Tibial nerve (tissue), 4 donors: Measurements from ENCODE around the gene VGLL2. TPM values are rescaled to one million over a fixed set of nuclear protein-coding genes. Genes with fewer than 3 reads are reported as not detected.

Source experiments
- DNase-seq, 2 donors: peaks; one replicate each; pipeline ENCODE4 v3.0.0-alpha.2; 2019; ENCODE audit warnings: low spot score in 2 of 2
- H3K27ac ChIP-seq, 4 donors: fragments of 200-600 bp; sonication (generic) in 3 of 4; one replicate each; pipeline ENCODE4 v1.5.1; 2017 to 2019; ENCODE audit warnings: mild to moderate bottlenecking in 1 of 4
- H3K27me3 ChIP-seq, 2 donors: fragments of 200-600 bp; sonication (generic) in 1 of 2; one replicate each; pipeline versions ENCODE4 v1.5.1 to v1.6.0; 2017 to 2019
- H3K36me3 ChIP-seq, 3 donors: fragments of 200-600 bp; sonication (generic); one replicate each; pipeline ENCODE4 v1.5.1; 2018 to 2019
- H3K4me1 ChIP-seq, 4 donors: fragments of 200-600 bp; sonication (generic) in 3 of 4; one replicate each; pipeline ENCODE4 v1.5.1; 2017 to 2019
- H3K4me3 ChIP-seq, 4 donors: fragments of 200-600 bp; sonication (generic) in 3 of 4; one replicate each; pipeline ENCODE4 v1.5.1; 2017 to 2019; ENCODE audit warnings: mild to moderate bottlenecking in 1 of 4, moderate library complexity in 1 of 4
- H3K9me3 ChIP-seq, 4 donors: fragments of 200-600 bp; sonication (generic) in 3 of 4; one replicate each; pipeline ENCODE4 v1.5.1; 2017 to 2019
- EP300 ChIP-seq, 2 donors: sonication (generic); formaldehyde crosslinking; IDR thresholded peaks; one replicate each; pipeline ENCODE4 v1.6.1; 2017; ENCODE audit warnings: antibody characterized with exemption in 2 of 2, mild to moderate bottlenecking in 1 of 2
- POLR2A ChIP-seq, 2 donors: fragments of 450-650 bp; IDR thresholded peaks; one replicate each; pipeline ENCODE4 v1.6.1; 2017; ENCODE audit warnings: antibody characterized with exemption in 2 of 2, mild to moderate bottlenecking in 2 of 2, moderate library complexity in 2 of 2
- WGBS, 2 donors: methylation state at CpG; one replicate each; pipeline ENCODE4 v1.1.5; 2018; 5-methylcytosine and 5-hydroxymethylcytosine counted together
- total RNA-seq, 4 donors: library from RNA; depleted of rRNA; stranded (reverse); fragments of >200 nt; gene quantifications; one replicate each; pipeline ENCODE4 v1.1.0, GENCODE V29; 2016
- TF ChIP-seq, protein P1 (sequence below), 5 experiments: fragments of 200-600 bp in 3 of 5; fragments of 450-650 bp in 2 of 5; sonication (generic) in 3 of 5; IDR thresholded peaks; one replicate each; pipeline ENCODE4 v1.5.1; 2016 to 2019; ENCODE audit warnings: antibody characterized with exemption in 5 of 5, mild to moderate bottlenecking in 3 of 5, moderate library complexity in 2 of 5

VGLL2 gene
- total RNA-seq, 4 donors from 2014 or later = not detected

DNA sequence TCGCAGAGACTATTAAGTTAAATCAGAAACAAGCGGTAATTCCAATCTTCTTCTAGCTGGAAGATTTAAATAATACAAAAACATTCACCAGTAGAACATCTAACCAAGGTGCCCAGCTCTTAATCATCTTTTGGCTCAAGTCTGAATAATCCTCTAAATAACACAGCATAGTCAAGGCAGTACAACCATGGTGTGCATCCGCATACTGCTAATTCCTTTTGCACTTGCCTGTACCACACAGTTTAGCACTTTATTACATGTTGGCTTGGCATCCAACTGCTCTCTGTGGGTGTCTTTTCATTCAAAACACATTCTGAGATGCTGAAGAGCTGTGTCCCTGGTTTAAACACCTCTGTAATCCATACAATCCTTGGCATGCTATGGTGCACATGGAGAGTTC, 42.3 kb downstream of the VGLL2 start:
- Histone ChIP-seq H3K4me3 (no peak overlapping the region), H3K36me3 (no peaks in the 10 kb centered on the region), H3K4me1 (no peaks in the 10 kb centered on the region), H3K27ac (no peak overlapping the region), H3K27me3 (no peaks in the 10 kb centered on the region), H3K9me3 (no peaks in the 10 kb centered on the region)
- no peak for DNase-seq
- TF ChIP-seq, protein P1, sequence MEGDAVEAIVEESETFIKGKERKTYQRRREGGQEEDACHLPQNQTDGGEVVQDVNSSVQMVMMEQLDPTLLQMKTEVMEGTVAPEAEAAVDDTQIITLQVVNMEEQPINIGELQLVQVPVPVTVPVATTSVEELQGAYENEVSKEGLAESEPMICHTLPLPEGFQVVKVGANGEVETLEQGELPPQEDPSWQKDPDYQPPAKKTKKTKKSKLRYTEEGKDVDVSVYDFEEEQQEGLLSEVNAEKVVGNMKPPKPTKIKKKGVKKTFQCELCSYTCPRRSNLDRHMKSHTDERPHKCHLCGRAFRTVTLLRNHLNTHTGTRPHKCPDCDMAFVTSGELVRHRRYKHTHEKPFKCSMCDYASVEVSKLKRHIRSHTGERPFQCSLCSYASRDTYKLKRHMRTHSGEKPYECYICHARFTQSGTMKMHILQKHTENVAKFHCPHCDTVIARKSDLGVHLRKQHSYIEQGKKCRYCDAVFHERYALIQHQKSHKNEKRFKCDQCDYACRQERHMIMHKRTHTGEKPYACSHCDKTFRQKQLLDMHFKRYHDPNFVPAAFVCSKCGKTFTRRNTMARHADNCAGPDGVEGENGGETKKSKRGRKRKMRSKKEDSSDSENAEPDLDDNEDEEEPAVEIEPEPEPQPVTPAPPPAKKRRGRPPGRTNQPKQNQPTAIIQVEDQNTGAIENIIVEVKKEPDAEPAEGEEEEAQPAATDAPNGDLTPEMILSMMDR (IDR thresholded peaks at IDR 0.05) = no peak
- TF ChIP-seq EP300 (IDR thresholded peaks at IDR 0.05) (no peak), POLR2A (IDR thresholded peaks at IDR 0.05) (no peak)
- WGBS, 2 donors = 67 to 89% methylated on average over 3 of the region's 3 CpGs

DNA sequence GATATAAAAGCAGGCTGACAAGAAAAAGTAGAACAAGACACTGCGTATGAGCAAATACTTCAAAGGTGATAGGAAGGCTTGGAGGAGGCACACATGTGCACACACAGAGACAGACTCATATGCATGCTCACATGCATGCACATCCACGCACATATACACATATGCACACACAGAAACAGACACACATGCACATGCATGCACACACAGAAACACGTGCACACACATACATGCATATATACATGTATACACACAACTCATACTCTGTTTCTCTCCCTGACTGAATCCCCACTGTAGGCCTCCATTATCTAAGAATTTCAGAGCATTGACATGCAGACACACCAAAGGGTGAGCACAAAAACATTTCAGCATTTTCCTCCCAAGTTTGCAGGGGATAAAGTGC, 43.7 kb downstream of the VGLL2 start:
- Histone ChIP-seq H3K4me3 (no peak overlapping the region), H3K27ac (no peak overlapping the region), H3K36me3 (no peaks in the 10 kb centered on the region), H3K9me3 (no peaks in the 10 kb centered on the region), H3K4me1 (no peaks in the 10 kb centered on the region), H3K27me3 (no peaks in the 10 kb centered on the region)
- DNase-seq = no peak
- TF ChIP-seq EP300 (IDR thresholded peaks at IDR 0.05) = no peak
- no peak for TF ChIP-seq POLR2A (IDR thresholded peaks at IDR 0.05)
- TF ChIP-seq, protein P1 (IDR thresholded peaks at IDR 0.05) = no peak
- WGBS, 2 donors = 83 to 88% methylated on average over 3 of the region's 3 CpGs

DNA sequence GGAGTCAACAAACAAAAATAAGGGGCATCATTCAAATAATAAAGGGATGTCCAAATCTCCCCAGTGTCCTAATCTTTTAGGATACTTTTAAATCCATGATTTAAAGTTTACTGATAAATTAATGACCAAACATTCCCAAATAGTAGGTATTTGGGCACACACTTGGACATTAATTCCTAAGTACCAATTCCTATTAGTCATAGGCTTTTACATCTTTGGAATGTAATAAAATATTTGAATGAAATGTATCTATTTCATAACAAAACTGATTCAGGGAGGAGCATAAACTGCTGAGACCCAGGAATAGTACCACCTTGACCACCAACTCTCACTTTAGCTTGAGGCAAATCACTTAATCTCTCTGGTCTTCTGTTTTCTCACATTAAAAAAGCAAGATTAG, 44.3 kb downstream of the VGLL2 start:
- Histone ChIP-seq H3K27me3 (no peaks in the 10 kb centered on the region), H3K4me1 (no peaks in the 10 kb centered on the region), H3K27ac (no peak overlapping the region), H3K4me3 (no peak overlapping the region), H3K9me3 (no peaks in the 10 kb centered on the region), H3K36me3 (no peaks in the 10 kb centered on the region)
- TF ChIP-seq EP300 (IDR thresholded peaks at IDR 0.05) (no peak), POLR2A (IDR thresholded peaks at IDR 0.05) (no peak)
- TF ChIP-seq, protein P1 (IDR thresholded peaks at IDR 0.05) = no peak
- no peak for DNase-seq

DNA sequence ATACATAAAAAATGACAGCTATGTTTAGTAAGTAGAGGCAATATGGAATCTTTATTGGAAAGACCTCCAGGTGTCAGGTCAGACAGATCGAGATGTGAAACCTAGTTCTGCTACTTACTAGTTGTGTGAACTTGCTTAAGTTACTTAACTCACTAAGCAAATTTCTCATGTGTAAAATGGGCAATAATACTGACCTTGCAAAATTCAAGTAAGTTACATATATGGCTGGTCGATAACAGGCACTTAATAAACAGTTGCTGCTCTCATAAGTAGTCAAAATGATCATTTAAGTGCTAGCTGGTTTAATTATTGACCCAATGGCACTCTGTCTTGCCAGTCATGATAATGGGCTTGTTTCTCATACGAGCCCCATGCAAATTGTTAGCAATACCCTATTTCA, 46.0 kb downstream of the VGLL2 start:
- no peaks in the 10 kb centered on the region for H3K27me3 ChIP-seq
- DNase-seq = no peak
- TF ChIP-seq EP300 (IDR thresholded peaks at IDR 0.05) = no peak
- no peak for TF ChIP-seq POLR2A (IDR thresholded peaks at IDR 0.05)
- TF ChIP-seq, protein P1 (IDR thresholded peaks at IDR 0.05) = no peak
- H3K9me3 ChIP-seq = no peaks in the 10 kb centered on the region
- WGBS, 2 donors = 74 to 77% methylated on average over 3 of the region's 3 CpGs
- H3K36me3 ChIP-seq = no peaks in the 10 kb centered on the region
- H3K4me1 ChIP-seq = no peaks in the 10 kb centered on the region
- H3K27ac ChIP-seq = no peak overlapping the region
- H3K4me3 ChIP-seq = no peak overlapping the region

DNA sequence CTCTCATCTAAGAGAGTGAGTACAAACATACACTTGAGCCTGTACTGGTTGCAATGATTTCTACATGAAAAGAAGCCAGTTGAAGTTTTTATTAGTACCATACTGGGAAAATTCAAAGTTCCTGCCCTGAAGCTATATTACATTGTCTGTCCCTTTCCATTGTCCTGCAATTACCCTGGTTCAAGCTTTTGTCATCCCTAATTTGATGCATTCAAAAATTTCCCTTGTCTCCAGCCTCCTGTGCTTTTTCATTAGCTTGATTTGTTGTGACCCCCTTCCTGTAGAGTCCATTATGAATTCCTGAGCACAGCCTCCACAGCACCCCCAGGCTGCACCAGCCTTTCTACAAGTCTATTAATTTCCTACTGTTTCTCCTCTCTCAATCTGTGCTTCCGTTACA, 46.4 kb downstream of the VGLL2 start:
- H3K9me3 ChIP-seq = no peaks in the 10 kb centered on the region
- H3K27me3 ChIP-seq = no peaks in the 10 kb centered on the region
- WGBS, 2 donors = 85 to 94% methylated on average over 1 of the region's 1 CpG
- no peaks in the 10 kb centered on the region for H3K4me1 ChIP-seq
- TF ChIP-seq EP300 (IDR thresholded peaks at IDR 0.05) (no peak), POLR2A (IDR thresholded peaks at IDR 0.05) (no peak)
- TF ChIP-seq, protein P1 (IDR thresholded peaks at IDR 0.05) = no peak
- no peaks in the 10 kb centered on the region for H3K36me3 ChIP-seq
- H3K4me3 ChIP-seq = no peak overlapping the region
- DNase-seq = no peak
- H3K27ac ChIP-seq = no peak overlapping the region
